Measurements from ENCODE around the gene UPF3B.
A peak's percentile ranks its signal among the peaks of the same experiment; 100 is the strongest.
"Not testable (repeated sequence)": the region's sequence is repeated elsewhere in the genome, so short reads cannot be mapped to it uniquely, and the experiment has no call there.

UPF3B gene, protein sequence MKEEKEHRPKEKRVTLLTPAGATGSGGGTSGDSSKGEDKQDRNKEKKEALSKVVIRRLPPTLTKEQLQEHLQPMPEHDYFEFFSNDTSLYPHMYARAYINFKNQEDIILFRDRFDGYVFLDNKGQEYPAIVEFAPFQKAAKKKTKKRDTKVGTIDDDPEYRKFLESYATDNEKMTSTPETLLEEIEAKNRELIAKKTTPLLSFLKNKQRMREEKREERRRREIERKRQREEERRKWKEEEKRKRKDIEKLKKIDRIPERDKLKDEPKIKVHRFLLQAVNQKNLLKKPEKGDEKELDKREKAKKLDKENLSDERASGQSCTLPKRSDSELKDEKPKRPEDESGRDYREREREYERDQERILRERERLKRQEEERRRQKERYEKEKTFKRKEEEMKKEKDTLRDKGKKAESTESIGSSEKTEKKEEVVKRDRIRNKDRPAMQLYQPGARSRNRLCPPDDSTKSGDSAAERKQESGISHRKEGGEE

DNA sequence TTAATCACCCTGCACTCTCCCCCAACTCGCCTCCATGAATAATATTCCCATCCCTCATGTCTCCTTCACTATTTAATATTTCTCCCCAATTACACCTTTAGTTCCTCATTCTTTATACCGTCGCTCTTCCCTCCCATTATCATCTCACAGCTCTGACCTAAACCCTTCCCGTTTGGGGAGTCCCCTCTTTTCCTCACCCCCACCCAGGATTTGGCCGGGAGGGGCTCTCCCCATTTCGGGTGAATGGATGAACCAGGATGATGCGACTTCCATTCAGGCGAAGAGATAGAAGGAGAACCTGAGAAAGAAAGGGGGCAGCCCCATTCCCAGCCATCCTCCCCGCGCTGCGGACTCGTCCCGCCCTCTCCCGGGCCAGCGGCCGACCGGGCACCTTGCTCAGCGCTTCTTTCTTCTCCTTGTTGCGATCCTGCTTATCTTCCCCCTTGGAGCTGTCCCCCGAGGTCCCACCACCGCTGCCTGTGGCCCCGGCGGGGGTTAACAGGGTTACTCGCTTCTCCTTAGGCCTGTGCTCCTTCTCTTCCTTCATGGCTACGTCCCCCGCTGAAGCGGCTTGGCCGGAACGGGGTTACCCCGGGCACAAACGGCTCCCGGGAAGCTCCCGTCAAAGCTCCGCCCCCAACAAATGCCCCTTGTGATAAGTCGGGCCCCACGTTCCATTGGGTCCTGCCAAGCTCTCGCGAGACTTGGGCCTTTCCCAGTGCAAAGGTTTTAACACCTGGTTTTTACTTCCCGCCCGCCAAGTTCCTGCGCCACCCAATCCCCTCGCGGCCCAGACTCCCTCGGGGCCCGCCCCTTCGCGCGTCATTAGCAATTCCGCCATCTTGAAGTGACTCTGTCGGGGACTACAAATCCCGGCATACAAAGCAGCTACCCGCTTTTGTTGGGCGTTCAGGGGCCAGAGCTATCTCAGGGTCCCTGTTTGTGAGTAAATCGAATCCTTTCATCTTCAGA, at the start of gene UPF3B:
UPF3B (minus strand) TSS at position 582 of the 972 bp plus-strand sequence; CDS start at position 547, 35 bp downstream.
- DNase-seq (ENCODE audit: low read depth) = peak; percentile 99

DNA sequence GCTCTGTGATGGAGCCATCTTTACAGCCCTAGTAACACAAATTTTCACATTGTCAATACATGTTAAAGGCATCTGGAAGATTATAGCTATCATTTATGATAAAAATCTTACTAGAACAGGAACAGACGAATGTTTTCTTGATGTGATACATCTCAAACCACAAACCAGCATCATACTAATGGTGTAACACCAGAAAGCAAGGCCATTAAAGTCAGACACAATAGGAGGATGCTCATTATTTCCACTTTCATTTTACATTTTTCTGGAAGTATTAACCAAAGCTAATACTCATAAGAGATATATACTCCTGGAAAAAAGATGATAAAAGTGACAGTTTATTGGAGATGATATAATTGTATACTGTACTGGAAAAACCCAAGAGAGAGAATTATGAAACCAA, 48.2 kb upstream of the UPF3B start:
- DNase-seq (ENCODE audit: low read depth) = no peak

DNA sequence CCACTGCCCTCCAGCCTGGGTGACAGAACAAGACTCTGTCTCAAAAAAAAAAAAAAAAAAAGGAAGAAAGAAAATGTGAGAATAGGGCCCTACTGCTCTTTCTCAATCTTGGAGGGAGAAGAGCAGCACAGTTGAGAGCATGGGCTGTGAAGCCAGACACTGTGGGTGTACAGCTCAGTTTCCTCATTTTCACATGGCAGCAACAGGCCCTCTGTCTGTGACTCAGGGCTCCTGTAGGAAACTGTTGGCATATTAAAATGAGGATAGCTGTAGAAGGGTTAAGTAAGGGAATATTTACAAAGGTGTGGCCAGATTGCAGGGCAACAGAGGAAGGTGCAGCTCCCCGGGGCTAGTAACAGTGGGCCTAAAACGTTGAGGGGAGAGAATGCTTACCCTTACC, 46.4 kb upstream of the UPF3B start:
- DNase-seq (ENCODE audit: low read depth) = no peak

DNA sequence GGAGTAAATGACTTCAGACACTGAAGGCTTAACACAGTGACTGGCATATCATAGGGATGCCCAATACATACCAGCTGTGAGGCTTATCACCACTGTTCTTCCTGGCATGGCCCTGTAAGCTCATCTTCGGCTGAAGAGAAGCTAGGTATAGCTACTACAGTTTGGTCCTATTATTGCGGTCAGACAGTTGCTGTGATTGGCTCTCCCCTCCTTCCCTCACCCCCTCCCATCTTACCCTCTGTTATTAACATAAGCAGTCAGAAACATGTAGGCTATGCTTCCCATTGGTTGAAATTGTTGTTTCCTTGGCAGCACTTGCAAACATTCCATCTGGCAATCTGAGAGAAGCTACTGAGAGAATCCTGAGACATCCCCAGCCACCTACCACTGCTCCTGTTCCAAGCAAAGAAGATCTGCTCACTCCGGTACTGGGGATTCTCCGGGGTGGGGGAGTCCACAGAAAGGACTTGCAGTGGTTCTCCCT, 43.1 kb upstream of the UPF3B start, which contains the start of gene AKAP14:
AKAP14 (plus strand) TSS at position 51 of the 484 bp plus-strand sequence. CDS start 7,331 bp downstream, outside the sequence.
- peak; percentile 1 for DNase-seq (ENCODE audit: low read depth)

DNA sequence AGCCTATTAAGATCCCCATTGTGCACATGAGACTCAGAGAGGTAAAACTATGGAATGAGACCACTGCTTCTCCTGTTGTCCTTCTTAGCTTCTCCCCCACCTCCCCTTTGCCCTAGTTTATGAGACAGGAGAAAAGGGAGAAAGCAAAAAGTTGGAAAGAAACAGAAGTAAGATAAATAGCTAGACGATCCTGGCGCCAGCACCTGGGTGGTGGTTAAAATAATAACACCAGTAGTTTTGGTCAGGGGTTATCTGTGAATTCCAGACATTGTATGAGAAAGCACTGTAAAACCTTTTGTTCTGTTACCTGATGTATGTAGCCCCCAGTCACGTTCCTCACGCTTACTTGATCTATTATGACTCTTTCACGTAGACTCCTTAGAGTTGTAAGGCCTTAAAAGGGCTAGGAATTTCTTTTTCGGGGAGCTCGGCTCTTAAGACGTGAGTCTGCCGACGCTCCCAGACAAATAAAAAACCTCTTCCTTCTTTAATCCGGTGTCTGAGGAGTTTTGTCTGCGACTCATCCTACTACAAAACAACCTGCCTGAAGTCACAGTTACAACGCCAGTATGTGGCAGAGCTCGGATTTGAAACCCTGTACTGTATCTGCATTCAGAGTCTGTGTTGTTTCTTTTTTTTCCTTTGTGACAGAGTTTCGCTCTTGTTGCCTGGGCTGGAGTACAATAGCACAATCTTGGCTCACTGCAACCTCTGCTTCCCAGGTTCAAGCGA, 39.4 kb upstream of the UPF3B start:
- DNase-seq (ENCODE audit: low read depth) = not testable (repeated sequence)

DNA sequence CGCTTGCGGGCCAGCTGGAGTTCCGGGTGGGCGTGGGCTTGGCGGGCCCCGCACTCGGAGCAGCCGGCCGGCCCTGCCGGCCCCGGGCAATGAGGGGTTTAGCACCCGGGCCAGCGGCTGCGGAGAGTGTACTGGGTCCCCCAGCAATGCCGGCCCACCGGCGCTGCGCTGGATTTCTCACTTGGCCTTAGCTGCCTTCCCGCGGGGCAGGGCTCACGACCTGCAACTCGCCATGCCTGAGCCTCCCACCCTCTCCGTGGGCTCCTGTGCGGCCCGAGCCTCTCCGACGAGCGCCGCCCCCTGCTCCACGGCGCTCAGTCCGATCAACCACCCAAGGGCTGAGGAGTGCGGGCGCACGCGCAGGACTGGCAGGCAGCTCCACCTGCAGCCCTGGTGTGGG, 37.9 kb upstream of the UPF3B start:
- DNase-seq (ENCODE audit: low read depth) = not testable (repeated sequence)

DNA sequence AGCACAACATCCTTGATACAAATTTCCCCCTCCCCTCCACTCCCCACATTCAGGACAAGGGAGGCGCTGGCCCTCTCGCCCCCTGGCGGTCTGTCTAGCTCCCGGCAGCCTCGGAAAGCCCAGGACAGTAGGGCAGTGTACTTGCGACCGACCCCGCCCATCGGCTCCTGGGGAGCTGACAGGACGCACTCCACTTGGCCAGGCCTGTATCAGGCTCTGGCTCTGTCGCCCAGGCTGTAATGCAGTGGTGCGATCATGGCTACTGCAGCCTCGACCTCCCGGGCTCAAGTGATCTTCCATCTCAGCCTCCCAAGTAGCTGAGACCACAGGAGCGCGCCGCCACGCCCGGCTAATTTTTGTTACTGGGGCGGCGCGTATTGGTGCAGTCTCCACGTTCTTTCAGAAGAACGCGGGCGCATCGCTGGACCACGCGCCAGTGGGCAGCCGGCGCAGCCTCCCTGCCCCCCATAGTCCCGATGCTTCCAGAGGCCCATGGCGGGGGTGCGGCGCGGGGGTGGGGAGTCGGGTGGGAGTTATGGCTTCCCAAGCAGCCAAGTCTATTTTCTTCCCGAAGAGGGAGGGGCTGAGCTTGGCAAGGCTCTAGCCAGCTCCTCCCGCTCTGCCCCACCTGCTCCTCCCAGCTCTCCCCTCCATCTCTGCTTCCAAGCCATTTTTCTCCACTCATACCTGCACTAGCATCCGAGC, 35.1 kb upstream of the UPF3B start:
- DNase-seq (ENCODE audit: low read depth) = peak; percentile 39

DNA sequence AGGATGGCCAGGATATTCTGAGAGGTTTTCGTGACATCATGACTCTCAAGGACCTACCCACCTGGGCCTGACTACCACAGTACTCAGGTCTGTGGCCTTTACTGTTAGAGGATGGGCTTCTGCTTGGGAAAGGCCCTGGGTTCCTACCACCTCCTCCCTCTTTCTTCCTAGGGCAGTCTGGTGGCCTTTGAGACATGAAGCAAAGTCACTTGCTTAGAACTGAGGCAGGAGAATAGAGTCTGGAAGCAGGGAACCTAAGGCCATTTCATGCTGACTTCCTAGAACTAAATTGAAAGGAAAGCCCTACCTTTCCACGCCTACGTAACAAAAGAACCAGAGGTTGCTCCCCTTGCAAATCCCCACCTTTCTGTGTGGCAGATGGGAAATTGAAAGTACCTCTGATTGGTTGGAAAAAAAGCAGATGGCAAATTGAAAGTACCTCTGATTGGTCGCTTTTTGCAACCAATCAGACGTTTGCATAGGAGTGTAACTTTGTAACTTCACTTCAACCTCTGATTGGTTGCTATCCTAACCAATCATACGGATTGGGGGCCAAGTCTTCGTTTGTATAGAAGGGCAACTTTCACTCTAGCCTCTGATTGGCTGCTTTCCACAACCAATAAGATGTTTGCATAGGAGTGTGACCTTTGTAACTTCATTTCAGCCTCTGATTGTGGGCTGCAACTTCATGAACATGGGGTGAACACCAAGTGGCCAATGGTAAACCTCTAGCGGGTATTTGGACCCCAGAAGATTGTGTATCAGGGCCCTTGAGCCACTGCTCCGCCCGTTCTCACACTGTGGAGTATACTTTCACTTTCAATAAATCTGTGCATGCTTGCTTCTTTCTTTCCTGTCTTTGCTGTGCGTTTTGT, 33.0 kb upstream of the UPF3B start:
- peak; percentile 34 for DNase-seq (ENCODE audit: low read depth)

DNA sequence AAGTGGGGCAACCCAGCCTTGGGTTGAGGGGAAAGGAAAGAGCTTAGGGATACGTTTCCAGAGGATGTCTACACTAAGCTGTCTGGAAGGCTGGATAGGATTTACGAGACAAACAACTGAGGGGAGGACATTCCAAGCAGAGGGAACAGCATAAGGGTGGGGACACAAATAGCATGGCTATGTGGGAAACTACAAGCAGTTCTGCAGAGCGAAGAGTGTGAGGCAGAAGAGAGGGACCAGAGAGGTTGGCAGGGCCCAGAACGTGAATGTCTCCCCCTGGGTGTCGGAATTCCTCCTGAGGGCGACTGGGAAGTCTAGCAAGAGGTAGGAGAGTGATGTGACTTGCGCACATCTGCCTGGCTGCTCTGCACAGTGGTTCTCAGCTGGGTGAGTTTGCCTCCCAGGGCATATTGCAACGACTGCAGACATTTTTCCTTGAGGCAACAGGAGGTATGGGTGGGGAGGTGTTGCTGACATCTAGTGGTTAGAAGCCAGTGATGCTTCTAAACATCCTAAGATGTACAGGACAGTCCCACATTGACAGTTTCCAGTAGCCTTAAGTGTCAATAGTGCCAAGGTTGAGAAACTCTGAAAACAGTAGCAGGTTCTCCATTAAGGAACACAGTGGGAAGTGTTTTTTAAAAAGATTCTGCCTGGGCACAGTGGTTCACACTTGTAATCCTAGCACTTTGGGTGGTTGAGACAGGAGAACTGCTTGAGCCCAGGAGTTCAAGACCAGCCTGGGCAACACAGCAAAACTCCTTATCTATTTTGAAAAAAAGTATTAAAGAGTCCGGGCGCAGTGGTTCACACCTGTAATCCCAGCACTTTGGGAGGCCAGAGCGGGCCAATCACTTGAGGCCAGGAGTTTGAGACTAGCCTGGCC, 28.0 kb upstream of the UPF3B start:
- DNase-seq (ENCODE audit: low read depth) = peak; percentile 58

DNA sequence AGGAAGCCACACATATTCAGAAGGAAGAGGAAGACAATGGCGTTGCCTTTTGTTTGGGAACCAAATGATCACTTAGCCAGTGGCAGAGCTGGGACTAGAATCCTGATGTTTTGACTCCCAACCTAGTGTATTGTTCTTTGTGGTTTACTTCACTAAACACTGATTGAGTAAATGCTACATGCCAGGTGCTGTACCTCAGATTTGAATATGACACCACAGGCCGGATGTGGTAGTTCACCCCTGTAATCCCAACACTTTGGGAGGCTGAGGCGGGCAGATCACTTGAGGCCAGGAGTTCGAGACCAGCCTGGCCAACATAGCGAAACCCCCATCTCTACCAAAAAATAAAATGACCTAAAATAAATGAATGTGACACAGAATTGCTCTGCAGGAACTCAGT, 27.3 kb upstream of the UPF3B start:
- DNase-seq (ENCODE audit: low read depth) = no peak

DNA sequence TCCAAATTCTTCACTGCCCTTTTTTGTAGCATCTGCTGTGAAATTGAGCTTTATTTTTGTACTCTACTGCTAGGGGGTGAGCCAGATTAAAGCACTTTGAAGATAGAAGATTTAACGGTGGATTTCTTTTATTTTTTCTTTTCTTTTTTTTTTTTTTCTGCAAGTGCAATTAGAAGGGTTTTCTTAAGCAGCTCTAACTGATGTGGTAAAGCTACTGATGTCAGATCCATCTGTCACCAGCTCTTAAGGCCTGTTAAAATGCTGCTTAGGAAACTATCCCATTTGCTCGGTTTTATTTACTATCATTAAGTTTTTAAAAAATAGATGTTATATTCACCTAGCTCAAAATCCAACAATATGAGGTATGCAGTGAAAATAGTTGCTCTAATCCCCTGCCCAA, 26.0 kb upstream of the UPF3B start:
- no peak for DNase-seq (ENCODE audit: low read depth)

DNA sequence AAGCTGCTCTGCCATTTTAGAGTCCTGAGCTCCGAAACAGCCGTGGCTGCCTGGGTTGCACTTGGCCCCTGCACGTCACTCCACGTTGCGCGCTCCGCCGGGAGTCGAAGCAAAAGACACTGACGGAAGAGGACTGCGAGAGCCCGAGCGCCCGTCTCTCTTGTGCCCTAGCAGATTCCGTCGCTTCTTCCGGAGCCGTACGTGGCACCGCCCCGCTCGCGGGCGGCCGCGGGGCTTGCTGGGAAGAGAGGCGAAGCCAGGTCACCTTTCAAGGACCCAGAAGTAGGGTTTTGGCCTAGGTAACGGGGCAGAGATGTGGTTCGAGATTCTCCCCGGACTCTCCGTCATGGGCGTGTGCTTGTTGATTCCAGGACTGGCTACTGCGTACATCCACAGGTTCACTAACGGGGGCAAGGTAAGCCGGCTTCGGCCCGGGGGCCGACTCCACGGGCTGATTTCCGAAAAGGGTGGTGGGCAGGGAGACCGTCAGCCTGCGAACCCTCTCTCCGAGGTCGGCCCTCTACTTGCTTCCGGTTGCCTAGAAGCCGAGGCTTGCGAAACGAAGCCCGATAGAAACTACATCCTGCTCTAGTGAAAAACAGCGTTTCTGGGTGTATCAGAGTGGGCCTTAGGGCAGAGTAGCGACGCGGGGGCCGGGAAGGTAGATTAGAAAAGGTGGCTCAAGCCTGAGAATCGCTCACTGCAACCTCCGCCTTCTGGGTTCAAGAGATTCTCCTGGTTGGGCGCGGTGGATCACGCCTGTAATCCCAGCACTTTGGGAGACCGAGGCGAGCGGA, 19.0 kb upstream of the UPF3B start, which contains the start of the genes NDUFA1 and RNF113A:
NDUFA1 (plus strand) TSS at position 234 of the 797 bp plus-strand sequence; CDS start at position 314, 80 bp downstream.
RNF113A (minus strand) TSS at position 135 of the 797 bp plus-strand sequence; CDS start at position 15, 120 bp downstream.
- peak; percentile 86 for DNase-seq (ENCODE audit: low read depth)

DNA sequence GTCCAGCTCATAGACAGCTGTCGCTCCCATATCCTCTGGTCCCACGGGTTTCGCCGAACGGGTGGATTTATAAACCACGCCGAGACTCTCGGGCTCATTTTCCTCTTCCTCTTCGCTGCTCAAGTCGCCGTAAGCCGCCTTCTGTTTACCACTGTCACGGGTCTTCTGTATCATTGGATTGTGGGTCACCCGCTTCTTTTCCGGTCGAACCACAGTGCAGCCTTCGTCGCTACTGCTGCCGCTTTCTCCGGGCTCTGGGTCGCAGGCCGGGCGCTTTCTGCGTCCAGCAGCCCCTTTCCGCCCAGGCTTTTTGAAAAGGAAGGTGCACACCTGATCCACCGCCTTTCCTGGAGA, 18.5 kb upstream of the UPF3B start:
- peak; percentile 5 for DNase-seq (ENCODE audit: low read depth)

DNA sequence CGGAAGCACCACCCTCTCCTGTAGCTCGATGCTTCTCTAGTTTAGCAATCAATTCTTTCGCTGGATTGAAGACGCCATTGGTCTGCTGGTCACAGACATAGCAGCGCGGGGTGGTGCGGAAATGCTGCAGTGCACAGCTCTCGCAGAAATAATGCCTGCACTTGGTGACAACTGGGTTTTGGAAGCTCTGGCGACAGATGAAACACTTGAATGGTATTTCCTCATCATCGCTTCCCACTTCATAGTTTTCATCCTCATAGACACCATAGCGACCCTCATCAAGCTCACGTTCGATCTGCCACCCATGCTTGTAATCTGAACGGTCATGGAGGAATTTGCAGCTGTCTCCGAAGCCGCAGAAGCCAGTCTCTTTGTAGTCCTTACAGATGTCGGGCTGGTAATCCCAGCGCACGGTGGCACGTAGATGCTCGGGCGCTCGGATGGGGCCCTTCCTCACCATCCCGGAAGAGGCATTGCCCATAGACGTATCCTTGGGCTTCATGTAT, 17.9 kb upstream of the UPF3B start:
- peak; percentile 13 for DNase-seq (ENCODE audit: low read depth)

DNA sequence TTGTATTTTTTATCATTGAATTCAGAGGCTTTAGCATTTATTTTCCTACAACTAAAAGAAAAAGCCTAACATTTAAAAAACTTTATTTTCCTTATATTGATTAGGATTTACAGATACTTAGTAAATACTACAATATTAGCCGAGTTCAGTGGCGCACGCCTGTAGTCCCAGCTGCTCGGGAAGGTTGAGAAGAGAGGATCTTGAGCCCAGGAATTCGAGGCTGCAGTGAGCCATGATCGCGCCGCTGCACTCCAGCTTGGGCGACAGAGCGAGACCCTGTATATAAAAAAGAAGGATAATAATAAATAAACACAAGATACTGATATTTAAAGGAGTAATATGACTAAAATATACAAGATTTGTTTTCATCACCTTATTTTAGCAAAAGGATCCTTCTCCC, 681 bp upstream of the UPF3B start:
- no peak for DNase-seq (ENCODE audit: low read depth)

DNA sequence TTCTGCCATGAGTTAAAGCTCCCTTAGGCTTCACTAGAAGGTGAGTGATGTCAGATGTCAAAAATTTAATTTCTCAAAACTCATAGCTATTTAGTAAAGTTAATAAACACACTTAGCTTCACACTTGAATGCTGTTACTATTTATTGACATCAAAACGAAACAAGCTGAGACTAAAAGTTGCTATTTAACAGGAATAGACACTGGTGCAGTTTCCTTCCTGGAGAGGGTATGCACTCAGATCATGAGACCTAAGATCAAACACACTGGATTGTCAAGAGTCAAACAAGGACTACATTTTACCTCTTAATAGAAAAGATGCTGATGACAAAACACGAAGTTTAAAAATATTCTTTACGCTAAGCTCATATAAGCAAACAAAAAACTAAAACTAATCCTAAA, 18.9 kb downstream of the UPF3B start:
- no peak for DNase-seq (ENCODE audit: low read depth)

DNA sequence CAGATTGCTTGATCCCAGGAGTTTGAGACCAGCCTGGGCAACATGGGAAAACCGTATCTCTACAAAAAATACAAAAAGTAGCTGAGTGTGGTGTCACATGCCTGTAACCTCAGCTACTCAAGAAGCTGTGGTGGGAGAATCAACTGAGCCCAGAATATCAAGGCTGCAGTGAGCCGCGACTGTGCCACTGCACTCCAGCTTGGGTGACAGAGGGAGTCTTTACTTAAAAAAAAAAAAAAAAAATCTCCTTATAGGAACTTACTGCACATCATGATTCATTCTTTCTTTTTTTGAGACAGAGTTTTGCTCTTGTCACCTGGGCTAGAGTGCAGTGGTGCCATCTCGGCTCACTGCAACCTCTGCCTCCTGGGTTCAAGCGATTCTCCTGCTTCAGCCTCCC, 24.3 kb downstream of the UPF3B start:
- no peak for DNase-seq (ENCODE audit: low read depth)

Measured in fibroblast of gingiva (primary cell).